ENCODE data around the gene CSTA.

- TF ChIP-seq POLR2A (IDR thresholded peaks at IDR 0.05): no peak
- TF ChIP-seq, protein P1, sequence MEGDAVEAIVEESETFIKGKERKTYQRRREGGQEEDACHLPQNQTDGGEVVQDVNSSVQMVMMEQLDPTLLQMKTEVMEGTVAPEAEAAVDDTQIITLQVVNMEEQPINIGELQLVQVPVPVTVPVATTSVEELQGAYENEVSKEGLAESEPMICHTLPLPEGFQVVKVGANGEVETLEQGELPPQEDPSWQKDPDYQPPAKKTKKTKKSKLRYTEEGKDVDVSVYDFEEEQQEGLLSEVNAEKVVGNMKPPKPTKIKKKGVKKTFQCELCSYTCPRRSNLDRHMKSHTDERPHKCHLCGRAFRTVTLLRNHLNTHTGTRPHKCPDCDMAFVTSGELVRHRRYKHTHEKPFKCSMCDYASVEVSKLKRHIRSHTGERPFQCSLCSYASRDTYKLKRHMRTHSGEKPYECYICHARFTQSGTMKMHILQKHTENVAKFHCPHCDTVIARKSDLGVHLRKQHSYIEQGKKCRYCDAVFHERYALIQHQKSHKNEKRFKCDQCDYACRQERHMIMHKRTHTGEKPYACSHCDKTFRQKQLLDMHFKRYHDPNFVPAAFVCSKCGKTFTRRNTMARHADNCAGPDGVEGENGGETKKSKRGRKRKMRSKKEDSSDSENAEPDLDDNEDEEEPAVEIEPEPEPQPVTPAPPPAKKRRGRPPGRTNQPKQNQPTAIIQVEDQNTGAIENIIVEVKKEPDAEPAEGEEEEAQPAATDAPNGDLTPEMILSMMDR (IDR thresholded peaks at IDR 0.05): no peak
These were observed 41.1 kb upstream of the CSTA start for GRCh38 chr3:122283796-122284445.

All from uterus (tissue), 2 donors.